Memory B cell (primary cell): Measurements from ENCODE around the gene FAM81A.
"Not testable (repeated sequence)": the region's sequence is repeated elsewhere in the genome, so short reads cannot be mapped to it uniquely, and the experiment has no call there.

Source experiments
- ATAC-seq: fragments of 150-1000 bp; cut with Tn5 transposase; 2 replicates; pipeline ENCODE4 v1.10.0; 2021; ENCODE audit warnings: low read depth, mild to moderate bottlenecking, moderate library complexity
- DNase-seq, 2 donors: peaks; one replicate each; pipeline ENCODE4 v3.0.0; 2022; ENCODE audit warnings: low spot score in 2 of 2
- H3K27ac Mint-ChIP-seq: one replicate; pipeline ENCODE4 v1.8.0; 2022; ENCODE audit warnings: mild to moderate bottlenecking, moderate library complexity, mixed read lengths
- H3K27me3 Mint-ChIP-seq: one replicate; pipeline ENCODE4 v1.8.0; 2022; ENCODE audit warnings: mixed read lengths
- H3K36me3 Mint-ChIP-seq: one replicate; pipeline ENCODE4 v1.8.0; 2022; ENCODE audit warnings: mild to moderate bottlenecking, mixed read lengths
- H3K4me1 Mint-ChIP-seq: one replicate; pipeline ENCODE4 v1.8.0; 2022; ENCODE audit warnings: mixed read lengths
- H3K4me3 Mint-ChIP-seq: one replicate; pipeline ENCODE4 v1.8.0; 2022; ENCODE audit warnings: mild to moderate bottlenecking, moderate library complexity, mixed read lengths
- H3K9me3 Mint-ChIP-seq: one replicate; pipeline ENCODE4 v1.8.0; 2022; ENCODE audit warnings: mixed read lengths

FAM81A gene

DNA sequence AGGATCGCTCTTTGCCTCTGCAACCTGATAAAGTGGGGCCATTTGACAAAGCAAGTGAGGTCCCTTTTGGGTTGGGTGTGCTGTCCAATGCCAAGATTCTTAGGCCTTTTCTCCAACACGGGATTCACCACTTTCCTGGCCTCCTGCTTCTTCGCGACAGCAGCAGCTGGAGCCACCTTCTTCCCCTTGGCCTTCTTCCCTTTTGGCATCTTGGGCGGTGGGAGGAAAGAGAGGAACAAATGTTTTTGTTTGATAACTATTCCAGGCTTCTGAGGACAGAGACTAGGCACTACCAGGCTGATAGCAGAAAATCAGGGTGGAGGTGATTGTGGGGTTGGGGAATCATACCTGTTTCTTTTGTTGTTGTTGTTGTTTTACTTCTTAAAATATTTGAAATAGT lies 30.0 kb upstream of the FAM81A start:
- Mint-ChIP-seq H3K36me3 (no peaks in the 10 kb centered on the region), H3K4me1 (peaks cover 63% of the 10 kb centered on the region), H3K4me3 (no peak overlapping the region), H3K27me3 (no peaks in the 10 kb centered on the region), H3K9me3 (no peaks in the 10 kb centered on the region), H3K27ac (no peak overlapping the region)
- DNase-seq (no peak), ATAC-seq (no peak)

DNA sequence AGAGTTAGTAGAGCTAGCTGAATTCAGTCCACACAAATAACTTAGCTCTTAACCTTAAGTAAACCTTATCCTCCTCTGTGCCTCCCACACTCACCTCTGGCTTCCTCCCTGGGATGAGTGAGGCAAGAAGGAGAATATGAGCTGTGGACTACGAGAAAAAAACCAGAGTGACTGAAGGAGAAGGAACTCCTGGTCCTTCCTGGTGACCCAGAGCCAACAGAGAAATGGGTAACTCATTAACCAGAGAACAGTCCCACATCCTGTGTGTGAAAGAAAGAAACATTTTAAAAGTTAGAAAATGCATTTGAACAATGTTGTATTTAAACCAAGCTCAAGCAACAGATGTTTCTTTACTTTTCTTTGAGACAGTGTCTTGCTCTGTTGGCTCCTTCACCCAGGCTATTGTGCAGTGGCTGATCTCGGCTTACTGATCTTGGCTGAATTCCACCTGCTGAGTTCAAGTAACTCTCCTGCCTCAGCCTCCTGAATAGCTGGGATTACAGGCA lies 27.5 kb upstream of the FAM81A start:
- no peak for DNase-seq
- Mint-ChIP-seq H3K9me3 (no peaks in the 10 kb centered on the region), H3K4me1 (peaks cover 67% of the 10 kb centered on the region), H3K36me3 (no peaks in the 10 kb centered on the region), H3K27me3 (no peaks in the 10 kb centered on the region), H3K4me3 (peak overlapping the region; percentile 40), H3K27ac (peak overlapping the region; percentile 62)
- ATAC-seq, result no peak

DNA sequence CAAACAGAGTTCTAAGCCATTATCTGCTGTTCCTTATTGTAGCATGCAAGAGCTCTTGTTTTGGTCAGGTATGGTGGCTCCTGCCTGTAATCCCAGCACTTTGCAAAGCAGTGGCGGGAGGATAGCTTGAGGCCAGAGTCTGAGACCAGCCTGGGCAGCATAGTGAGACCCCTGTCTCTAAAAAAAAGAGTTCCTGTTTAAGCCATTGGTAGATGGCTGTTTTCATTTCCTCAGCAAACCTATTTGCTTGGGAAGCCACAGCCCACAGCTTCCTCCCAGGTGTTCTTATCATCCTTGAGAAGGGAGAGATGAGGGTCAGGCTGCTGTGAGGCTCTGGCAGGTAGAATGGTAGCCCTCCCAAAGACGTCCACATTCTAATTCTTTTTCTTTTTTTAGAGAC lies 24.4 kb upstream of the FAM81A start:
- Mint-ChIP-seq H3K36me3 (no peaks in the 10 kb centered on the region), H3K4me1 (peaks cover 57% of the 10 kb centered on the region), H3K4me3 (no peak overlapping the region), H3K27me3 (no peaks in the 10 kb centered on the region), H3K9me3 (no peaks in the 10 kb centered on the region), H3K27ac (peak overlapping the region; percentile 62)
- DNase-seq (no peak), ATAC-seq (no peak)

- Mint-ChIP-seq H3K27ac (no peak overlapping the region), H3K4me1 (peaks cover 42% of the 10 kb centered on the region), H3K36me3 (no peaks in the 10 kb centered on the region), H3K9me3 (no peaks in the 10 kb centered on the region), H3K27me3 (no peaks in the 10 kb centered on the region), H3K4me3 (no peak overlapping the region)
- no peak for DNase-seq
- no peak for ATAC-seq
These were observed 21.2 kb upstream of the FAM81A start for GRCh38 chr15:59416816-59417215.

DNA sequence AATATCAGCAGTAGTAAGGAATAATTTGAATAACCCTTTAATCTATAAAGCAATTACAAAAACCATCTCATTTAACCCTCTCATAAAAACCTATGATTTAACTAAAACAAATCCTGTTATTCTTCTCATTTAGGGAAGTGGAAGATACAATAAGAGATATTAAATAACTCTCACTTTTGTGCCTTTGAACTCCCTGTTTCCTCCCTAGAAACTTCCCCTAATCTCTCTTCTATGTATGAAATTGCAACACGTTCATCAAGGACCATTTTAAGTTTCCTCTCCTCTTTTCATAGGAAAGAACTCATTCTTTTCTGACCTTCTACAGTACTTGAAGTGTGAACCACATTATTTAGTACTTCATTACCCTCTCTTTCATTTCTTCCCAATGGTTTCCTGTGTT lies 18.8 kb upstream of the FAM81A start:
- no peak for DNase-seq
- Mint-ChIP-seq H3K27me3 (no peaks in the 10 kb centered on the region), H3K9me3 (no peaks in the 10 kb centered on the region), H3K4me3 (no peak overlapping the region), H3K4me1 (peaks cover 24% of the 10 kb centered on the region), H3K36me3 (no peaks in the 10 kb centered on the region), H3K27ac (peak overlapping the region; percentile 15)
- ATAC-seq, result no peak

GRCh38 chr15:59420108-59420507 lies 17.9 kb upstream of the FAM81A start:
- H3K36me3 Mint-ChIP-seq, result no peaks in the 10 kb centered on the region
- DNase-seq (no peak), ATAC-seq (no peak)
- H3K4me1 Mint-ChIP-seq, result peaks cover 26% of the 10 kb centered on the region
- no peak overlapping the region for H3K27ac Mint-ChIP-seq
- H3K4me3 Mint-ChIP-seq, result no peak overlapping the region
- H3K9me3 Mint-ChIP-seq, result no peaks in the 10 kb centered on the region
- no peaks in the 10 kb centered on the region for H3K27me3 Mint-ChIP-seq

- Mint-ChIP-seq H3K4me3 (no peak overlapping the region), H3K27me3 (no peaks in the 10 kb centered on the region), H3K4me1 (peaks cover 26% of the 10 kb centered on the region), H3K27ac (no peak overlapping the region), H3K9me3 (no peaks in the 10 kb centered on the region), H3K36me3 (no peaks in the 10 kb centered on the region)
- DNase-seq (no peak), ATAC-seq (no peak)
These were observed 16.9 kb upstream of the FAM81A start for GRCh38 chr15:59420986-59421618.

- Mint-ChIP-seq H3K36me3 (peaks cover 1% of the 10 kb centered on the region), H3K9me3 (peaks cover under 1% of the 10 kb centered on the region), H3K27ac (peak overlapping the region; percentile 51), H3K4me3 (no peak overlapping the region), H3K27me3 (no peaks in the 10 kb centered on the region), H3K4me1 (peaks cover 11% of the 10 kb centered on the region)
- DNase-seq (no peak), ATAC-seq (peak; percentile 96)
These were observed 13.4 kb upstream of the FAM81A start for GRCh38 chr15:59424616-59425015.

- not testable (repeated sequence) for DNase-seq, H3K36me3 Mint-ChIP-seq, ATAC-seq, H3K27me3 Mint-ChIP-seq, H3K9me3 Mint-ChIP-seq, H3K27ac Mint-ChIP-seq, H3K4me1 Mint-ChIP-seq, H3K4me3 Mint-ChIP-seq
These were observed 9.1 kb upstream of the FAM81A start for GRCh38 chr15:59428898-59429297.

GRCh38 chr15:59432389-59432788 lies 5.6 kb upstream of the FAM81A start:
- no peaks in the 10 kb centered on the region for H3K36me3 Mint-ChIP-seq
- no peak overlapping the region for H3K27ac Mint-ChIP-seq
- ATAC-seq, result no peak
- peaks cover 4% of the 10 kb centered on the region for H3K27me3 Mint-ChIP-seq
- H3K4me1 Mint-ChIP-seq, result peaks cover 11% of the 10 kb centered on the region
- peaks cover 1% of the 10 kb centered on the region for H3K9me3 Mint-ChIP-seq
- H3K4me3 Mint-ChIP-seq, result no peak overlapping the region
- DNase-seq, result no peak

DNA sequence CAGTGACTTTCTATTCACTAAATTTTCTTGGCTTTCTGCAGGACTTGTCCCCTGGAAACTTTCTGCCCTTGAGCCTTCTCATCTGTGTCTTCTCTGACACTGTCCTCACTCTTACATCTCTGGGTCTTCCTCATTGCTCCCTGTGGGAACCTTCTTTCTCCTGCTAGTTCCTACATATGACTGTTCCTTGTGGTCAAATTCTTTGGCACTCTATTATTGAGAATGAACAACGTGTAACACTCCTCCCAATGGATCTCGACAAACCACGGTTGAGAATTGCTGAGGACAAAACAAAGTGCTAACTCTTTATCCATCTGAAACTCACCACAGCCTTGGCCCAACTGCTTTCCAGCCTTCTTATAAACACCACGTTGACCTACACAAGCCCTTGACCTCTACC lies 3.5 kb upstream of the FAM81A start:
- Mint-ChIP-seq H3K27me3 (peaks cover 4% of the 10 kb centered on the region), H3K27ac (no peak overlapping the region), H3K9me3 (peaks cover 1% of the 10 kb centered on the region), H3K4me3 (no peak overlapping the region), H3K4me1 (peaks cover 13% of the 10 kb centered on the region), H3K36me3 (no peaks in the 10 kb centered on the region)
- no peak for ATAC-seq
- DNase-seq, result no peak

GRCh38 chr15:59436774-59437141 lies 1.2 kb upstream of the FAM81A start:
- H3K9me3 Mint-ChIP-seq, result no peaks in the 10 kb centered on the region
- H3K27ac Mint-ChIP-seq, result peak overlapping the region; percentile 58

DNA sequence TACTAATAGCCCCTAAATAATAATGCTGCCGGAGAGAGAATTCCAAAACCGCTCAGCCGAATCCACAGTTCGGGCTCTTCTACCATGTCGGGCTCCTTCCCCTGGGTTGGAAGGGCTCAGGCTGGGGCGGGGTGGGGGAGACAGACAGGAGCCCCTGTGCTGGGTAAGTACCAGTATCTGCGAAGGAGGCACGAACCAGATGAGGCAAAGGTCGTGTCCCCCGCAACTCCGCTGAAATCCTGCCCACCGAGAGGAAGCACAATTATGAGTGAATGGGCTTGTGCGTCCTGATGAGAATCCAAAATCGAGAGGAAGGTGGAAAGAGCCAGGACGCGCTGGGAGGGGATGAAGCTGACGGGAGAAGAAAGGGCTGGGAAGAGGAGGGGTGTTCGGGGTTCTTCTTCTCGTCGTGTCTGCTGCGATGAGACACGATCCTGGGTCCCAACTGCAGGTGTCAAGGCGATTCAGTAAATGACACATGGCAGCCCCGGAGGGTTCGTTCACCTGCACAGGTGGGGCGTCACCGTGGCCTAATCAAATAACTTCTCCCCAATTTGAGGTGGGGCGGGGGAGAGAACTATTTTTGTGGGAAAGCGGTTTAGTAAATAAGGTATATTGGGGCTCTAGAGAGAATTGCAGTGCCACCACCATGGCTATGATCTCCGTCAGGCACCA lies 707 bp upstream of the FAM81A start:
- Mint-ChIP-seq H3K9me3 (no peaks in the 10 kb centered on the region), H3K36me3 (no peaks in the 10 kb centered on the region), H3K27me3 (peaks cover 4% of the 10 kb centered on the region), H3K4me3 (peak overlapping the region; percentile 84), H3K4me1 (peaks cover 15% of the 10 kb centered on the region), H3K27ac (peak overlapping the region; percentile 58)
- DNase-seq (no peak), ATAC-seq (peak; percentile 2)

More at GRCh38 chr15:59436774-59437141, 1.2 kb upstream of the FAM81A start:
- Mint-ChIP-seq H3K36me3 (no peaks in the 10 kb centered on the region), H3K4me3 (peak overlapping the region; percentile 84), H3K4me1 (peaks cover 14% of the 10 kb centered on the region), H3K27me3 (peaks cover 4% of the 10 kb centered on the region)
- DNase-seq (no peak), ATAC-seq (no peak)

DNA sequence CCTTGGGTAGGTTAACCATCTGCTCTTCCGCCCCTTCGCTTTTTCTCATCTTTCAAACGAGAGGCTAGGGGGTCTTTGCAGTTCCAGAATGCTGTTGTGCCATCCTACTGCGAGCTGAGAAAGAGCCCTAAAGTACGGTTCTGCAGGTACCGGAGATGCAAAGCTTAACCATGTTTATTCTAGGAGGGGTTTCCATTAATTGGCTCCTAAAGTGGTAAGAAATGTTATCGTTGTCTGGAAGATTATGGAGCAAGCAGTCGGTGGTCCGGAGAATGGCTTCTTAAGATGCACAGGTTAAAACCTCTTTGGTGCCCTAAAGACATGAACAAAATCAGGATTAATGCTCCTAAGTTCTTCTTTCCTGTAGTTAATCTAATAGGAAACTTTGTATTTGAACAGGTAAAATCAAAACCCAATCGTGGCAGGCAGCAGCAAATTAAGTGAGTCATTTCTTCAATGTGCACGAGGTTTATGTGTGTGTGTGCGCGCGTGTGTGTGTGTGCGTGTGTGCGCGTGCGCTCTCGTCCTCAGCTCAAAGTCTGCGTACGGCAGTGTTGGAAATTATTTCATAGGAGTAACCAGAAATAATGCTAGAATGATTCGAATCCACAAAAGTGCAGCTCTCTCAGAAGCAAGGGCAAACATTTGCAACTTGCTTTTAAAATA lies 772 bp downstream of the FAM81A start:
- Mint-ChIP-seq H3K27me3 (peaks cover 4% of the 10 kb centered on the region), H3K4me3 (peak overlapping the region; percentile 78), H3K9me3 (no peaks in the 10 kb centered on the region), H3K27ac (no peak overlapping the region), H3K36me3 (no peaks in the 10 kb centered on the region), H3K4me1 (peaks cover 22% of the 10 kb centered on the region)
- ATAC-seq (no peak), DNase-seq (no peak)
